ENCODE measurements around the gene DOCK10. TPM values are rescaled to one million over a fixed set of nuclear protein-coding genes. Genes with fewer than 3 reads are reported as not detected.

DOCK10 gene
- total RNA-seq, 1 donor from 2014 or later: 9.8 TPM

DNA sequence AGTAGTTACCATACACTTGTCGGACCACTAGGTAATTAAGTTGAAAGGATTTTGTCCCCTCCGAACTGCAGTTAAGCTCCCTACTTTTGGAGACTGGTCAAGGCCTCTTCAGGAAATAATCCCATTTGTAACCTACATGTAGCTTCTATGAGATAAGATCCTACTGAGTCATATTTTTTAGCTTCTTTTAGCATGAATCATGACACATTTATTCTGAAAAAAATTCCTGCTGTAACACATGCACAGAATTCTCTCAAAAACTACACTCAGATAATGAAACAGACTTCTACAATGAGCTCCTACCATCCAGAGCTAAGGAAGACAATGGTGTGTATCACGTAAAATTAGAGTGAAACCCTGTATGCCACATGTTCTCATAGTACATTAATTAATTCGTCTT lies 225.5 kb downstream of the DOCK10 start:
- Histone ChIP-seq H3K4me1 (no peaks in the 10 kb centered on the region), H3K27ac (no peak overlapping the region), H3K36me3 (no peaks in the 10 kb centered on the region), H3K27me3 (no peaks in the 10 kb centered on the region), H3K4me3 (no peak overlapping the region), H3K9me3 (no peaks in the 10 kb centered on the region)
- no peak for DNase-seq (ENCODE audit: extremely low spot score in 2 of 2)
- TF ChIP-seq, protein P1, sequence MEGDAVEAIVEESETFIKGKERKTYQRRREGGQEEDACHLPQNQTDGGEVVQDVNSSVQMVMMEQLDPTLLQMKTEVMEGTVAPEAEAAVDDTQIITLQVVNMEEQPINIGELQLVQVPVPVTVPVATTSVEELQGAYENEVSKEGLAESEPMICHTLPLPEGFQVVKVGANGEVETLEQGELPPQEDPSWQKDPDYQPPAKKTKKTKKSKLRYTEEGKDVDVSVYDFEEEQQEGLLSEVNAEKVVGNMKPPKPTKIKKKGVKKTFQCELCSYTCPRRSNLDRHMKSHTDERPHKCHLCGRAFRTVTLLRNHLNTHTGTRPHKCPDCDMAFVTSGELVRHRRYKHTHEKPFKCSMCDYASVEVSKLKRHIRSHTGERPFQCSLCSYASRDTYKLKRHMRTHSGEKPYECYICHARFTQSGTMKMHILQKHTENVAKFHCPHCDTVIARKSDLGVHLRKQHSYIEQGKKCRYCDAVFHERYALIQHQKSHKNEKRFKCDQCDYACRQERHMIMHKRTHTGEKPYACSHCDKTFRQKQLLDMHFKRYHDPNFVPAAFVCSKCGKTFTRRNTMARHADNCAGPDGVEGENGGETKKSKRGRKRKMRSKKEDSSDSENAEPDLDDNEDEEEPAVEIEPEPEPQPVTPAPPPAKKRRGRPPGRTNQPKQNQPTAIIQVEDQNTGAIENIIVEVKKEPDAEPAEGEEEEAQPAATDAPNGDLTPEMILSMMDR (IDR thresholded peaks at IDR 0.05): no peak
- TF ChIP-seq POLR2AphosphoS5 (IDR thresholded peaks at IDR 0.05; ENCODE audit: insufficient read depth in 1 of 2, low read depth in 1 of 2) (no peak), POLR2A (IDR thresholded peaks at IDR 0.05) (no peak)
- intact Hi-C loops (cut with DNase I): no loop called here

DNA sequence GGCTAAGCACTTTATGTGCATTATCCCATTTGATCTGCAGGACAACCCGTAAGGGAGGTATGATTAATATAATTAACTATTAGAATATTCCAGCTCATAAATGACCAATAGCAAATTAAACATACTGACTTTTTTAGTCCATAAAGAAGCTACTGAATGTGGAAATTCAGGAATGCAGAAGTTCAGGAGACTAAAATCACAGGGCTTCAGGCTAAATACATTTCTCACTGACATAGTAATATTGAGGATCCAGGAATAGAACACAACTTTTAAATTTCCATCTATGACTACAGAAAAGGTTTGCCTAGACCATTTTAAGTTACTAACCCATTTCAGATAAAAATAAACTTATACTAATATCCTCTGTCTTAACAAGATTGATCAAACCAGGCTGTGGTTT lies 228.7 kb downstream of the DOCK10 start:
- Histone ChIP-seq H3K27me3 (no peaks in the 10 kb centered on the region), H3K9me3 (no peaks in the 10 kb centered on the region), H3K36me3 (no peaks in the 10 kb centered on the region), H3K4me3 (no peak overlapping the region), H3K27ac (no peak overlapping the region), H3K4me1 (no peaks in the 10 kb centered on the region)
- no peak for TF ChIP-seq POLR2AphosphoS5 (IDR thresholded peaks at IDR 0.05; ENCODE audit: insufficient read depth in 1 of 2, low read depth in 1 of 2)
- TF ChIP-seq, protein P1 (IDR thresholded peaks at IDR 0.05): no peak
- no peak for TF ChIP-seq POLR2A (IDR thresholded peaks at IDR 0.05)
- intact Hi-C loops (cut with DNase I): no loop called here
- DNase-seq (ENCODE audit: extremely low spot score in 2 of 2): no peak

DNA sequence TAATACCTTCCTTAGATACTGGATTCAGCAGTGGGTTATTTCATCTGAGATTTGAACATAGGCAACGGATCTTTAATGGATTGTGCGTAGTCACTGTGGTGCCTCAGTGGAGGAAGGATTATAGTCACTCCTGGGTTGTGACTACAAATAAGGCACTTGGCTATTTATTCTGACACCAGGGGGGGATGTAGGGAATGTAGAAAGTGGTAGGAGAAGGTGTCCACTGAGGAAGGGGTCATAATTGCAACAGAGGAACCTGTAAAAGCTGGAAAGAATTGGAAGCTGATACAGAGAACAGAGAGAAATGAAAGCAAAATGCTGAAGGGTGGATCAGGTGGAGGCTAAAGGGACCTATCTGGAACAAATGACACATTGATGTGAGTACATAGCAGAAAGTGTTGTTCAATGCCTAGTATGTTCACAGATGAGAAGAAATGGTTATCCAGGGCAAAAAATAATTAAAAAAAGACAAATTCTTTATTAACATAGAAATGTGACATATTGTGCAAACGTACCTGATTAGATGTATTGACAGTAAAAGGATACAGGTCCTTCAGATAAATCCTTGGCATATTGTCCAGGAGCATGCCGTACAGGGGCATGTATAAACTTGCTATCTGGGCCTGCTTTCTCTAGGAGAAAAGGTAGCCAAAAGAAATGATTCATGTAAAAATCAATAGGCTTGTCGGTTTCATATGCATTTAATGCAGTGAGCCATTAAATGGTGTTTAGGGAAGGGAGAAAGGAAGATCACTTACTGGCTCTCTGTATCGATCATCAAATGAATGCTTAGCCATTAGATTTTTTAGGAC lies 234.9 kb downstream of the DOCK10 start:
- intact Hi-C loops (cut with DNase I): loop anchor here (10.0 kb wide), 1 partner anchor 197 kb away; no protein-coding TSS in a partner anchor
- peaks cover 0 to 17% of the 10 kb centered on the region in 2 donors for H3K36me3 ChIP-seq
- no peak overlapping the region for H3K27ac ChIP-seq
- no peak for DNase-seq (ENCODE audit: extremely low spot score in 2 of 2)
- H3K27me3 ChIP-seq: no peaks in the 10 kb centered on the region
- TF ChIP-seq POLR2A (IDR thresholded peaks at IDR 0.05) (no peak), POLR2AphosphoS5 (IDR thresholded peaks at IDR 0.05; ENCODE audit: insufficient read depth in 1 of 2, low read depth in 1 of 2) (no peak)
- TF ChIP-seq, protein P1 (IDR thresholded peaks at IDR 0.05): no peak
- H3K4me3 ChIP-seq: no peak overlapping the region
- no peaks in the 10 kb centered on the region for H3K9me3 ChIP-seq
- H3K4me1 ChIP-seq: no peaks in the 10 kb centered on the region

DNA sequence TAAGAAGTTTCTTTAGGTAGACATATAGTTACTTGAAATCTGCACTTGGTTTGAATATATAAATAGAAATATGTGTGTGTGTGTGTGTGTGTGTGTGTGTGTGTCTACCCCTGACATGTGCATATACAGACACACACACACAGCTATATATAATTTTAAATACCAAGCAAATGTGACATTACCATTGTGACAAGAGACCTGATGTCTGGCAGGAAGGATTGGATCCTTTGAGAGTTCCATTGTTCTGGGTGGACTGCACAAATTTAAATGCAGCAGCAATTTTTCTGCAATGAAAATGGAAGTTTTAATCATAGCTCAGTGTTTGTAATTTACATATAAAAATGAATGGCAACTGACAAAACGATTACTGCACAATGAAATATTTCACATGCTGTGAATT lies 238.3 kb downstream of the DOCK10 start:
- H3K9me3 ChIP-seq: no peaks in the 10 kb centered on the region
- no peak overlapping the region for H3K27ac ChIP-seq
- peaks cover 0 to 24% of the 10 kb centered on the region in 2 donors for H3K36me3 ChIP-seq
- no peak overlapping the region for H3K4me3 ChIP-seq
- no peaks in the 10 kb centered on the region for H3K4me1 ChIP-seq
- intact Hi-C loops (cut with DNase I): loop anchor here (10.0 kb wide), 1 partner anchor 201 kb away; no protein-coding TSS in a partner anchor
- no peak for DNase-seq (ENCODE audit: extremely low spot score in 2 of 2)
- no peaks in the 10 kb centered on the region for H3K27me3 ChIP-seq
- TF ChIP-seq POLR2AphosphoS5 (IDR thresholded peaks at IDR 0.05; ENCODE audit: insufficient read depth in 1 of 2, low read depth in 1 of 2): no peak
- no peak for TF ChIP-seq POLR2A (IDR thresholded peaks at IDR 0.05)
- TF ChIP-seq, protein P1 (IDR thresholded peaks at IDR 0.05): no peak

DNA sequence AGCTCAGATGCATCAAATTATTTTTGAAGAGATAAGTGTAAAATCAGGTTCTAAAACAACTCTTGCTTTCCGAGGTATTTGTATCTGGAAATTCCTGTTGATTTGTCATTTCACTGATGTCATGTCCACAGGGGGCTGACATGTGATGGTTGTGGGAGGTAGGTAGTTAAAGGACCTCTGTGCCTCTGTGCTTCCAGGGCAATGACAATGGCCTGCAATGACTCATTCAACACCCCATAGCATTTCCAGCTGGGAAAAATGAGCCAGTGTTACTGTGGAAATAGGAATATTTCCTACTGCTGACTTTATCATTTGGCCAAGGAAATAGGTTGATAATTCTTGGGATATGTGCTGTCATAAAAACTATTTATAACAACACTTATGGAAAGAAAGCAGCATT lies 239.9 kb downstream of the DOCK10 start:
- Histone ChIP-seq H3K36me3 (peaks cover 0 to 24% of the 10 kb centered on the region in 2 donors), H3K9me3 (no peaks in the 10 kb centered on the region), H3K27me3 (no peaks in the 10 kb centered on the region), H3K27ac (no peak overlapping the region), H3K4me1 (peaks cover 10% of the 10 kb centered on the region), H3K4me3 (no peak overlapping the region)
- TF ChIP-seq POLR2AphosphoS5 (IDR thresholded peaks at IDR 0.05; ENCODE audit: insufficient read depth in 1 of 2, low read depth in 1 of 2) (no peak), POLR2A (IDR thresholded peaks at IDR 0.05) (no peak)
- TF ChIP-seq, protein P1 (IDR thresholded peaks at IDR 0.05): no peak
- no peak for DNase-seq (ENCODE audit: extremely low spot score in 2 of 2)
- intact Hi-C loops (cut with DNase I): loop anchor here (10.0 kb wide), 1 partner anchor 202 kb away; no protein-coding TSS in a partner anchor

All from vagina (tissue), 2 donors.